ENCODE data around the gene DEGS1. TPM values are rescaled to one million over a fixed set of nuclear protein-coding genes. Genes with fewer than 3 reads are reported as not detected.

DEGS1 gene
- total RNA-seq, 1 experiment from 2014 or later = 82.8 TPM

- CTCF ChIA-PET = no interaction called here
Measured at GRCh38 chr1:224137518-224137917, 45.5 kb upstream of the DEGS1 start.

DNA sequence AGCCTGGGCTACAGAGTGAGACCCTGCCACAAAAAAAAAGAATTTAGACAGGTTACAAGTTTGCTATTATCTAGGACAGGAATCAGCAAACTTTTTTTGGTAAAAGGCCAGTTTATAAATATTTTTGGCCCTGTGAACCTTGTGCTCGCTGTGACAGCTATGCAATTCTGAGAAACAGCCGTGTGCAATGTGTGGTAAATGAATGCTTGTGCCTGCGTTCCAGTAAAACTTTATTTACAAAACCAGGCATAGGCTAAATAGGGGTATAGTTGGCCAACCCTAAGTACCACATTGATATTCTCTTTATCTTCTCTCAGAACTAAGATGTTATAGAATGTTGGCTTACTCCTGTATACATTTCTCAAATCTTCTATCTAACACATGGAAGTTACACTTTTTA is 44.8 kb upstream of the DEGS1 start:
- CTCF ChIA-PET = no interaction called here
- TF ChIP-seq CTCF (IDR thresholded peaks at IDR 0.05) (no peak), REST (IDR thresholded peaks at IDR 0.05; ENCODE audit: insufficient read depth in 1 of 2, low read depth in 2 of 2, low read length in 1 of 2) (no peak), POLR2AphosphoS5 (IDR thresholded peaks at IDR 0.05; ENCODE audit: low read depth, low read length) (no peak), TCF7L2 (IDR thresholded peaks at IDR 0.05; ENCODE audit: low read depth, low read length) (no peak), SIN3A (IDR thresholded peaks at IDR 0.05; ENCODE audit: borderline replicate concordance, insufficient read depth, low read depth, low read length) (no peak)
- POLR2A ChIA-PET = no interaction called here
- H3K27ac ChIP-seq (ENCODE audit: low read length) = no peak overlapping the region
- DNase-seq (ENCODE audit: low read depth, low spot score) (no peak), ATAC-seq (no peak)
- peaks cover 10% of the 10 kb centered on the region; the same call in 1 of the 2 replicates for H3K36me3 ChIP-seq (ENCODE audit: control insufficient read depth, insufficient read depth, low read length)
- intact Hi-C loops (cut with micrococcal nuclease; ENCODE audit: unreplicated experiment) (no loop called here), in situ Hi-C loops (cut with HindIII; ENCODE audit: low pct_unique_long_range_greater_than_20kb, low sequenced_read_pairs) (no loop called here)
- H3K4me1 ChIP-seq (ENCODE audit: control insufficient read depth, insufficient read depth, low read length) = no peaks in the 10 kb centered on the region
- no peaks in the 10 kb centered on the region for H3K9me3 ChIP-seq (ENCODE audit: control insufficient read depth, insufficient read depth, low read depth, low read length)
- no peak overlapping the region for H3K4me3 ChIP-seq (ENCODE audit: low read depth in 2 of 2, low read length in 2 of 2)
- no TSS peak for BruUV-seq (replicated peaks)
- no peaks in the 10 kb centered on the region for H3K27me3 ChIP-seq (ENCODE audit: control insufficient read depth, insufficient read depth, low read length)

More at GRCh38 chr1:224137518-224137917, 45.5 kb upstream of the DEGS1 start:
- Histone ChIP-seq H3K9me3 (ENCODE audit: control insufficient read depth, insufficient read depth, low read depth, low read length) (no peaks in the 10 kb centered on the region), H3K4me3 (ENCODE audit: low read depth in 2 of 2, low read length in 2 of 2) (no peak overlapping the region), H3K4me1 (ENCODE audit: control insufficient read depth, insufficient read depth, low read length) (no peaks in the 10 kb centered on the region), H3K36me3 (ENCODE audit: control insufficient read depth, insufficient read depth, low read length) (peaks cover 10% of the 10 kb centered on the region; the same call in 1 of the 2 replicates), H3K27ac (ENCODE audit: low read length) (no peak overlapping the region), H3K27me3 (ENCODE audit: control insufficient read depth, insufficient read depth, low read length) (no peaks in the 10 kb centered on the region)
- BruUV-seq (replicated peaks) = TSS peak; percentile 39
- TF ChIP-seq TCF7L2 (IDR thresholded peaks at IDR 0.05; ENCODE audit: low read depth, low read length) = no peak
- no peak for TF ChIP-seq POLR2AphosphoS5 (IDR thresholded peaks at IDR 0.05; ENCODE audit: low read depth, low read length)
- TF ChIP-seq REST (IDR thresholded peaks at IDR 0.05; ENCODE audit: insufficient read depth in 1 of 2, low read depth in 2 of 2, low read length in 1 of 2) = no peak
- TF ChIP-seq CTCF (IDR thresholded peaks at IDR 0.05) = no peak
- TF ChIP-seq SIN3A (IDR thresholded peaks at IDR 0.05; ENCODE audit: borderline replicate concordance, insufficient read depth, low read depth, low read length) = no peak
- DNase-seq (ENCODE audit: low read depth, low spot score) (no peak), ATAC-seq (0 out of 2 replicates have a peak, but pooled peaks have one; percentile 21)
- in situ Hi-C loops (cut with HindIII; ENCODE audit: low pct_unique_long_range_greater_than_20kb, low sequenced_read_pairs) = no loop called here
- POLR2A ChIA-PET = no interaction called here
- intact Hi-C loops (cut with micrococcal nuclease; ENCODE audit: unreplicated experiment) = no loop called here
